ENCODE results near the gene CDYL. TPM values are rescaled to one million over a fixed set of nuclear protein-coding genes. Genes with fewer than 3 reads are reported as not detected.

The CDYL gene
- polyA plus RNA-seq, 3 donors, result 2.9 to 21.2 (median 4.2) TPM

GRCh38 chr6:4965562-4966389 lies 189.6 kb downstream of the CDYL start:
- DNase-seq, result no peak
- Histone ChIP-seq H3K4me3 (replicated peaks in 1 of 3; ENCODE audit: low read depth in 2 of 3, low read length in 3 of 3) (no peak overlapping the region), H3K27me3 (ENCODE audit: control insufficient read depth in 2 of 2, insufficient read depth in 2 of 2, low read length in 2 of 2) (no peaks in the 10 kb centered on the region), H3K27ac (ENCODE audit: low read depth in 1 of 2, low read length in 2 of 2) (no peak overlapping the region), H3K4me1 (ENCODE audit: control insufficient read depth in 1 of 2, insufficient read depth in 2 of 2, low read length in 2 of 2) (no peaks in the 10 kb centered on the region), H3K9ac (ENCODE audit: insufficient read depth, low read length, poor library complexity, severe bottlenecking) (no peak overlapping the region), H2AFZ (ENCODE audit: insufficient read depth, low read depth, low read length, poor library complexity, severe bottlenecking) (no peak overlapping the region), H3K4me2 (replicated peaks; ENCODE audit: extremely low read depth, low read length, poor library complexity, severe bottlenecking) (no peak overlapping the region), H3K36me3 (replicated peaks in 1 of 2; ENCODE audit: control insufficient read depth in 1 of 2, insufficient read depth in 2 of 2, low read length in 2 of 2) (no peaks in the 10 kb centered on the region), H3K79me2 (ENCODE audit: insufficient read depth, low read length) (no peaks in the 10 kb centered on the region), H3K9me3 (replicated peaks in 1 of 2; ENCODE audit: control insufficient read depth in 1 of 2, insufficient read depth in 1 of 2, low read length in 2 of 2) (no peaks in the 10 kb centered on the region), H4K20me1 (ENCODE audit: insufficient read depth, low read length) (no peaks in the 10 kb centered on the region)
- peaks cover 0 to 3% (median 0%) of the 10 kb centered on the region in 3 donors for H3K27me3 Mint-ChIP-seq (ENCODE audit: low read depth in 3 of 3)
- 100% methylated on average over 1 of the region's 8 CpGs for WGBS (ENCODE audit: insufficient coverage)
- H3K27ac Mint-ChIP-seq, result no peak overlapping the region
- H3K4me1 Mint-ChIP-seq, result no peaks in the 10 kb centered on the region
- no peaks in the 10 kb centered on the region for H3K36me3 Mint-ChIP-seq
- no peak for TF ChIP-seq CTCF (IDR thresholded peaks at IDR 0.05)
- peaks cover 0 to 2% (median 0%) of the 10 kb centered on the region in 7 donors for H3K9me3 Mint-ChIP-seq
- no peak overlapping the region for H3K4me3 Mint-ChIP-seq
- intact Hi-C loops (cut with micrococcal nuclease), result no loop called here

- 100% methylated on average over 1 of the region's 5 CpGs for WGBS (ENCODE audit: insufficient coverage)
- H3K27ac ChIP-seq (ENCODE audit: low read depth in 1 of 2, low read length in 2 of 2), result no peak overlapping the region
- peaks cover 0 to 4% (median 3%) of the 10 kb centered on the region in 3 donors for H3K27me3 Mint-ChIP-seq (ENCODE audit: low read depth in 3 of 3)
- intact Hi-C loops (cut with micrococcal nuclease), result no loop called here
- no peak for DNase-seq
- H3K9me3 Mint-ChIP-seq, result peaks cover 0 to 2% (median 0%) of the 10 kb centered on the region in 7 donors
- H3K4me3 ChIP-seq (replicated peaks in 1 of 3; ENCODE audit: low read depth in 2 of 3, low read length in 3 of 3), result no peak overlapping the region
- H3K4me2 ChIP-seq (replicated peaks; ENCODE audit: extremely low read depth, low read length, poor library complexity, severe bottlenecking), result no peak overlapping the region
- no peaks in the 10 kb centered on the region for H3K79me2 ChIP-seq (ENCODE audit: insufficient read depth, low read length)
- no peaks in the 10 kb centered on the region for H4K20me1 ChIP-seq (ENCODE audit: insufficient read depth, low read length)
- no peak overlapping the region for H3K4me3 Mint-ChIP-seq
- no peaks in the 10 kb centered on the region for H3K27me3 ChIP-seq (ENCODE audit: control insufficient read depth in 2 of 2, insufficient read depth in 2 of 2, low read length in 2 of 2)
- H3K27ac Mint-ChIP-seq, result no peak overlapping the region
- no peaks in the 10 kb centered on the region for H3K9me3 ChIP-seq (replicated peaks in 1 of 2; ENCODE audit: control insufficient read depth in 1 of 2, insufficient read depth in 1 of 2, low read length in 2 of 2)
- no peak overlapping the region for H2AFZ ChIP-seq (ENCODE audit: insufficient read depth, low read depth, low read length, poor library complexity, severe bottlenecking)
- no peaks in the 10 kb centered on the region for H3K36me3 ChIP-seq (replicated peaks in 1 of 2; ENCODE audit: control insufficient read depth in 1 of 2, insufficient read depth in 2 of 2, low read length in 2 of 2)
- H3K9ac ChIP-seq (ENCODE audit: insufficient read depth, low read length, poor library complexity, severe bottlenecking), result no peak overlapping the region
- no peaks in the 10 kb centered on the region for H3K4me1 ChIP-seq (ENCODE audit: control insufficient read depth in 1 of 2, insufficient read depth in 2 of 2, low read length in 2 of 2)
- no peaks in the 10 kb centered on the region for H3K36me3 Mint-ChIP-seq
- no peaks in the 10 kb centered on the region for H3K4me1 Mint-ChIP-seq
- TF ChIP-seq CTCF (IDR thresholded peaks at IDR 0.05), result no peak
These were observed 191.3 kb downstream of the CDYL start for GRCh38 chr6:4967301-4968030.
